HepG2 (cell line): ENCODE results near the gene ANKRD11. TPM values are rescaled to one million over a fixed set of nuclear protein-coding genes. Genes with fewer than 3 reads are reported as not detected.

ENCODE experiments used
- NFAT5 ChIP-seq: sonication (generic); formaldehyde crosslinking; IDR thresholded peaks from 2 replicates; pipeline ENCODE4 v1.4.0; 2020; ENCODE audit warnings: missing genetic modification reagents
- PBX3 ChIP-seq: sonication (generic); formaldehyde crosslinking; IDR thresholded peaks from 2 replicates; pipeline ENCODE4 v1.8.1; 2023; ENCODE audit warnings: missing genetic modification reagents, inconsistent platforms, borderline replicate concordance
- POGZ ChIP-seq: sonication (generic); formaldehyde crosslinking; IDR thresholded peaks from 2 replicates; pipeline ENCODE4 v1.4.0; 2020; ENCODE audit warnings: mild to moderate bottlenecking, missing genetic modification reagents
- ZNF407 ChIP-seq: sonication (generic); formaldehyde crosslinking; IDR thresholded peaks from one replicate; pipeline ENCODE4 v1.5.1; 2020; ENCODE audit warnings: mild to moderate bottlenecking, missing genetic modification reagents; ENCODE audit errors: not compliant biosample characterization
- ZSCAN21 ChIP-seq: sonication (generic); formaldehyde crosslinking; IDR thresholded peaks from 2 replicates; pipeline ENCODE4 v1.8.0; 2022; ENCODE audit warnings: mild to moderate bottlenecking, missing genetic modification reagents, moderate library complexity, borderline replicate concordance
- polyA plus RNA-seq, 8 experiments: library from polyadenylated mRNA; depleted of rRNA in 3 of 8; stranded (reverse) in 7 of 8; unstranded in 1 of 8; fragments of >200 nt; fragmentation: Illumina TruSeq in 4 of 8; extraction: Trizol in 4 of 8; gene quantifications; 2 replicates each; pipeline versions ENCODE4 v1.2.1 to v1.2.3, GENCODE V29; 2011 to 2016; ENCODE audit warnings: low read depth in 4 of 8, missing spikeins in 1 of 8, mixed read lengths in 1 of 8; ENCODE audit not compliant: insufficient read depth in 1 of 8
- total RNA-seq, 5 experiments: library from RNA; depleted of rRNA; stranded (reverse); fragments of >200 nt; fragmentation: Illumina TruSeq; extraction: Trizol; gene quantifications; 2 replicates each; pipeline ENCODE4 v1.2.3, GENCODE V29; 2016; ENCODE audit warnings: low read depth in 1 of 5

ANKRD11 gene
- total and polyA plus RNA-seq, 2 of the 13 experiments (the other 11 are each of a cell fraction or from before 2014, with no cell fraction given) = 21.4 to 38.4 TPM

DNA sequence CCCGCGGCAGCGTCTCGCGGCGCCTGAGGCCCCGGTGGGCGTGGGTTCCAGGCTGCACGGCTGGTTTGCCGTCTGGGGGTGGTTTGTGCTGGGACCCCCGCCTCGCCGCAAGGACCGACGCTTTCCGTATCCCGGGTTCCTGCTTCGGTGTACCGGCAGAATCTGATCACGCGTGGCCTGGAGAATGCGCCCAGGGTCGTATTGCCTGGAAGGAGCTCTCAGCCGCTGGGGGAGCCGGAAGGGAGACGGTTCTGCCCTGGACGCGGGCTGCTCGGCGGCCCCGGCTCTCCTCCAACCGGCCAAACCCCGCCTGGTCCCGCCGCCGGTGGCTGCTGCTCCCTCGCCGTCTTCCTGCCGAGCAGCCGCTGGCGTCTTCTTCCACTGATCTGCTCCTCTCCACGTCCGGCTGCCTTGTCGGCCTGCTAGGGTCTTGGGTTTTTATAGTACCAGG lies 233.1 kb downstream of the ANKRD11 start (continued):
- TF ChIP-seq ZNF407 (CRISPR knock-in tag) = no peak
- TF ChIP-seq PBX3 (CRISPR knock-in tag) = no peak
- TF ChIP-seq ZSCAN21 (CRISPR knock-in tag) = no peak
- no peak for TF ChIP-seq NFAT5 (CRISPR knock-in tag)
- TF ChIP-seq POGZ (CRISPR knock-in tag) = no peak
